IgD-negative memory B cell (primary cell): Measurements from ENCODE around the gene MAPT. TPM values are rescaled to one million over a fixed set of nuclear protein-coding genes. Genes with fewer than 3 reads are reported as not detected.
"Not testable (repeated sequence)": the region's sequence is repeated elsewhere in the genome, so short reads cannot be mapped to it uniquely, and the experiment has no call there.

Experiments used
- H3K27ac Mint-ChIP-seq, 3 donors: one replicate each; pipeline ENCODE4 v1.8.0; 2020 to 2022; ENCODE audit warnings: mild to moderate bottlenecking in 3 of 3, mixed read lengths in 3 of 3, moderate library complexity in 1 of 3
- H3K27me3 Mint-ChIP-seq: one replicate; pipeline ENCODE4 v1.8.0; 2021; ENCODE audit warnings: mixed read lengths
- H3K36me3 Mint-ChIP-seq: one replicate; pipeline ENCODE4 v1.8.0; 2020; ENCODE audit warnings: mild to moderate bottlenecking, mixed read lengths
- H3K4me1 Mint-ChIP-seq, 3 donors: one replicate each; pipeline ENCODE4 v1.8.0; 2020 to 2022; ENCODE audit warnings: mixed read lengths in 3 of 3, mild to moderate bottlenecking in 1 of 3
- H3K4me3 Mint-ChIP-seq, 4 donors: one replicate each; pipeline ENCODE4 v1.8.0; 2020 to 2022; ENCODE audit warnings: mild to moderate bottlenecking in 4 of 4, mixed read lengths in 4 of 4, moderate library complexity in 3 of 4
- H3K9me3 Mint-ChIP-seq, 3 donors: one replicate each; pipeline ENCODE4 v1.8.0; 2020 to 2021; ENCODE audit warnings: mixed read lengths in 3 of 3, mild to moderate bottlenecking in 1 of 3
- polyA plus RNA-seq: library from polyadenylated mRNA; unstranded; fragments of 300-500 nt; fragmentation: Illumina TruSeq; gene quantifications from one replicate; pipeline ENCODE4 v1.2.3, GENCODE V29; 2021

Gene MAPT
- polyA plus RNA-seq, 1 donor from 2014 or later, result not detected

DNA sequence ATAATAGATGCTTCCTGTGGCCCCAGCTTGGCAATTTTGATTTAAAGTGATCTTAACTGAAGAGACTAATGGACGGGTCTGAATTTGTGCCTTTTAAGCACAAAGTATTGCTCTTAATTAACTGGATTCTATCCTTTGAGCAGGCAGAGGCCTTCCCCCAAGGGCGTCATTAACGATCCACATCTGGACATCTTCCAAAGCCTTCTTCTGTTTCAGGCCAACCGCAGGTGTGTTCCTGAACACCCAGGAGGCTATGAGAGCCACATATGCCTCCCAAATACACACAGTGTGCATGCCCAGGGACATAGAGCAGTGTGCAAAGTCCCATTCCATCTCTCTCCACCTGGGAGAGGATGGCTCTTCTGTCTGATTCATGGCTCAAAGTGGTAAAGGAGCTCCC lies 42.3 kb downstream of the MAPT start:
- no peak overlapping the region for H3K4me3 Mint-ChIP-seq
- no peak overlapping the region for H3K27ac Mint-ChIP-seq
- no peaks in the 10 kb centered on the region for H3K36me3 Mint-ChIP-seq
- H3K9me3 Mint-ChIP-seq, result peaks cover 0 to 1% (median under 1%) of the 10 kb centered on the region in 3 donors
- peaks cover 14% of the 10 kb centered on the region for H3K27me3 Mint-ChIP-seq
- H3K4me1 Mint-ChIP-seq, result no peaks in the 10 kb centered on the region

DNA sequence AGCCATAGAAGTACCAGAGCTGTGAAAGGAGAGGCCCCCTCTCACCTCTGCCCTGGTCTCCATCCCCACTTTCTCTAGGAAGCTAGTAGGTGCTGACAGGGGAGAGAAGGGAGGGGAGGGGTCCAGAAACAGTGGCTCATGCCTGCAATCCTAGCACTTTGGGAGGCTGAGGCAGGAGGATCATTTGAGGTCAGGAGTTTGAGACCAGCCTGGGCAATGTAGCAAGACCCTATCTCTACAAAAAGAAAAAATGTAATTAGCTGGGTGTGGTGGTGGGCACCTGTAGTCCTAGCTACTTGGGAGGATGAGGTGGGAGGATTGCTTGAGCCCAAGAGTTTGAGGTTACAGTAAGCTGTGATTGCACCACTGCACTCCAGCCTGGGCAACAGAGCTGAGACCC lies 42.8 kb downstream of the MAPT start:
- H3K27me3 Mint-ChIP-seq, result peaks cover 14% of the 10 kb centered on the region
- not testable (repeated sequence) for H3K4me1 Mint-ChIP-seq, H3K36me3 Mint-ChIP-seq, H3K4me3 Mint-ChIP-seq, H3K9me3 Mint-ChIP-seq, H3K27ac Mint-ChIP-seq

GRCh38 chr17:45939395-45939794 lies 45.0 kb downstream of the MAPT start:
- Mint-ChIP-seq H3K4me3 (no peak overlapping the region), H3K27ac (no peak overlapping the region), H3K9me3 (peaks cover 0 to 2% (median 0%) of the 10 kb centered on the region in 3 donors), H3K27me3 (peaks cover 15% of the 10 kb centered on the region), H3K36me3 (no peaks in the 10 kb centered on the region), H3K4me1 (no peaks in the 10 kb centered on the region)

GRCh38 chr17:45940293-45940692 lies 45.9 kb downstream of the MAPT start:
- H3K9me3 Mint-ChIP-seq, result peaks cover 0 to 2% (median 0%) of the 10 kb centered on the region in 3 donors
- no peaks in the 10 kb centered on the region for H3K36me3 Mint-ChIP-seq
- peaks cover 15% of the 10 kb centered on the region for H3K27me3 Mint-ChIP-seq
- H3K4me3 Mint-ChIP-seq, result no peak overlapping the region
- H3K4me1 Mint-ChIP-seq, result no peaks in the 10 kb centered on the region
- no peak overlapping the region for H3K27ac Mint-ChIP-seq

- H3K4me3 Mint-ChIP-seq, result no peak overlapping the region
- peak overlapping the region in 1 of 3 donors; percentile 53 for H3K27ac Mint-ChIP-seq
- H3K27me3 Mint-ChIP-seq, result peaks cover 17% of the 10 kb centered on the region
- peaks cover 0 to 2% (median 0%) of the 10 kb centered on the region in 3 donors for H3K9me3 Mint-ChIP-seq
- no peaks in the 10 kb centered on the region for H3K4me1 Mint-ChIP-seq
- H3K36me3 Mint-ChIP-seq, result no peaks in the 10 kb centered on the region
Observed at GRCh38 chr17:45940826-45941225, 46.5 kb downstream of the MAPT start.

- Mint-ChIP-seq H3K27me3 (peaks cover 17% of the 10 kb centered on the region), H3K36me3 (no peaks in the 10 kb centered on the region), H3K4me3 (no peak overlapping the region), H3K9me3 (peaks cover 0 to 2% (median 0%) of the 10 kb centered on the region in 3 donors), H3K4me1 (no peaks in the 10 kb centered on the region), H3K27ac (peak overlapping the region in 1 of 3 donors; percentile 53)
Observed at GRCh38 chr17:45941395-45941794, 47.0 kb downstream of the MAPT start.

- H3K27ac Mint-ChIP-seq, result no peak overlapping the region
Observed at GRCh38 chr17:45942284-45942683, 47.9 kb downstream of the MAPT start.

DNA sequence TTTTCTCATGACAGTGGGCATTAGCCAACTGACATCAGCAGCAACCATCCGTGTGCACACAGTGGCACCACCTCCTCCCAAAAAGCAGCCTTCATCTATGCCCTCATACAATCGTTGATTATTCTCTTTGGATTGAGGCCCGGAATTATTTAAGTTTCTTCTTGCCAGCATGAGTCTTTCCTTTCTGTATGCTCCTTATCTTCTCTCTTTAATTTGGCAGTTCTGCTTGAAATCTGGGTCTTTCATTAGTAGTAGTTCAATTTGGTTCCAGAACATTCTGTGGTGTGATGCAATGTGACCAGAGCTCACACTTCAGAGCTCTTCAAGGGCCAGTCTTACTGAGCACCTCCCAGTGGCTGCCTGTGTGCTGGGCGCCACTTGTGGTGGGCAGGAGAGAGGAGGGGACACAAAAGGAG lies 52.5 kb downstream of the MAPT start:
- peaks cover 35% of the 10 kb centered on the region for H3K27me3 Mint-ChIP-seq
- H3K4me1 Mint-ChIP-seq, result peaks cover 0 to 4% (median 0%) of the 10 kb centered on the region in 3 donors
- H3K4me3 Mint-ChIP-seq, result no peak overlapping the region
- H3K27ac Mint-ChIP-seq, result no peak overlapping the region
- no peaks in the 10 kb centered on the region for H3K9me3 Mint-ChIP-seq
- H3K36me3 Mint-ChIP-seq, result no peaks in the 10 kb centered on the region

More at GRCh38 chr17:45942284-45942683, 47.9 kb downstream of the MAPT start:
- Mint-ChIP-seq H3K27me3 (peaks cover 22% of the 10 kb centered on the region), H3K9me3 (peaks cover 0 to 2% (median 0%) of the 10 kb centered on the region in 3 donors), H3K36me3 (no peaks in the 10 kb centered on the region), H3K4me1 (no peaks in the 10 kb centered on the region), H3K4me3 (no peak overlapping the region)

DNA sequence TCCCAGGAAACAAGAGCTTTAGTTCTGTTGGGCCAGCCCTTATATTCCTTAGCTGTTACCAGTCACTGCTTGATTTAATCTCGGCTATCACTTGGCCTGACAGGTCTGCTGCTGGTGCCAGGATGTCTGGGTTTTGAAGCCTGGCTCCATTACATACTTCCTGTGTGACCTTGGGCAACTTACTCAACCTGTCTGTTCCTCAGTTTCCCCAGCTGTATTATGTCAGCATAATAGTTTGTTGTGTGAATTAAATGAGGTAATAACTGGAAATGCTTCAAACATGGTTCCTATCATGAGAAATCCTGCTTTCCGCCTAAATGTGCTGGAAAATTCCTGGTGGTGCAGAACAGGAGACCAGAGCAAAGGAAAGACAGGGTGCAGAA lies 54.1 kb downstream of the MAPT start:
- no peaks in the 10 kb centered on the region for H3K36me3 Mint-ChIP-seq
- no peak overlapping the region for H3K27ac Mint-ChIP-seq
- H3K4me1 Mint-ChIP-seq, result peaks cover 0 to 4% (median 0%) of the 10 kb centered on the region in 3 donors
- no peak overlapping the region for H3K4me3 Mint-ChIP-seq
- H3K9me3 Mint-ChIP-seq, result no peaks in the 10 kb centered on the region
- H3K27me3 Mint-ChIP-seq, result peaks cover 33% of the 10 kb centered on the region

GRCh38 chr17:45948881-45949624 lies 54.7 kb downstream of the MAPT start:
- Mint-ChIP-seq H3K9me3 (no peaks in the 10 kb centered on the region), H3K4me3 (peak overlapping the region in 2 of 4 donors; percentile 58 to 63), H3K27ac (no peak overlapping the region), H3K4me1 (peaks cover 0 to 4% (median 0%) of the 10 kb centered on the region in 3 donors), H3K36me3 (no peaks in the 10 kb centered on the region), H3K27me3 (peaks cover 33% of the 10 kb centered on the region)

DNA sequence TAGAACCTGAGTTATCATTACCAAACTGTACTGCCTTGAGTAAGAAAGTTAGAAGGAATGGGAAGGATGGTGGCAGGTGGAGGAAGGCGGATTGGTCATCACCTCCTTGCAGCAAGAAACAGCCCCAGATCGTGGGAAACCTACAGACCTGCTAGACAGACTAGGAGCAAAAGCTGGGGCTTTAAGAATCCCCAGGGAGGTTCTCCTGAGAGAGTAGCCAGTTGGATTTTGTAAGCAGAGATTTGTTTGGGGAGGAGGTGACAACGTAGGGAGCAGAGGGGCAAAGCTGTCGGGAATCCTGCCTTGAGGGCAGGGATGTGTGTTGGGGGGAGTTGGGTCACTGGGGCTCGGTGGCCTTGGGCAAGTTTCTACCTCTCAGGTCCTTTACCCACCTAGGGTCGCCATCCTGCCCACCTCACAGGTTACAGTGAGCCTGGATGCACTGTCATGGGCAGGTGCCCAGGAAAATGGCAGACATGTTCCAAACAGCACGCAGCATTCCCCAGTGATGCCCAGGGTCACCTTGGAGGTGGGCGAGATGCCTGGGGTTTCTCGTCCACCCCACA lies 55.5 kb downstream of the MAPT start:
- Mint-ChIP-seq H3K36me3 (no peaks in the 10 kb centered on the region), H3K9me3 (no peaks in the 10 kb centered on the region), H3K27me3 (peaks cover 31% of the 10 kb centered on the region), H3K4me1 (peaks cover 0 to 4% (median 0%) of the 10 kb centered on the region in 3 donors), H3K4me3 (peak overlapping the region in 1 of 4 donors; percentile 58), H3K27ac (no peak overlapping the region)

DNA sequence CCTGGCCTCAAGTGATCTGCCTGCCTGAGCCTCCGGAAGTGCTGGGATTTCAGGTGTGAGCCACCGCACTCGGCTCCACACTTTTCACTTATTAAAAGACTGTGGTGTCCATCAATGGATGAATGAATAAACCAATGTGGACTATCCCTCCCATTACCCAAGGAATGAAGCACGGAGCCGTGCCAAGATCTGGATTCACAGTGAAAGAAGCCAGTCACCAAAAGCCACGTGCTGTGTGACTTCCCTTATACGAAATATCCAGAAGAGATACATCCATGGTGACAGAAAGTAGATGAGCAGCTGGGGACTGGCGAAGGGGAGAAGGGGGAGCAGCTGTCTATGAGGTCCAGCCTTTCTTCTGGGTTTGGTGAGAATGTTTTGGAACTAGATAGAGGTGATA lies 56.5 kb downstream of the MAPT start:
- H3K36me3 Mint-ChIP-seq, result no peaks in the 10 kb centered on the region
- H3K9me3 Mint-ChIP-seq, result no peaks in the 10 kb centered on the region
- peaks cover 31% of the 10 kb centered on the region for H3K27me3 Mint-ChIP-seq
- H3K4me1 Mint-ChIP-seq, result peaks cover 0 to 4% (median 0%) of the 10 kb centered on the region in 3 donors
- H3K4me3 Mint-ChIP-seq, result no peak overlapping the region
- H3K27ac Mint-ChIP-seq, result no peak overlapping the region

DNA sequence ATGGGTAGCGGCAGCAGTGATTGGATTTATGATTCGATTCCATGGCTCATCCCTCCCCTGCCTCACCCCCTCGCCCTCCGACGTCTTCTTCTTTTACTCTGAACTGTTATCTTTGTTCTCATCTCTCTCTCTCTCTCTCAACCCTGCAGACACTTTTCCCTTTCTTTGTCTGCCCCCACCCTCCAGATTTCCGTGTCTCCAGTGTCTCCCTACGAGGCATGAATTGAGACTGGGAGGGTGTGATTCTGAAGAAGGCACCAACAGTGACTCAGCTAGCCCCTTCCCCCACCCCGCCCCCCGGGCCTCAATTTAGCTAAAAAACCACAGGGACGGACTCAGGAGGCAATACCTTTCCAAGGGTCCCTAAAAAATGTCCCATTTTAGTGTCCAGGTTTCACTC lies 57.0 kb downstream of the MAPT start:
- Mint-ChIP-seq H3K9me3 (no peaks in the 10 kb centered on the region), H3K27ac (no peak overlapping the region), H3K36me3 (no peaks in the 10 kb centered on the region), H3K4me3 (no peak overlapping the region), H3K4me1 (peaks cover 0 to 4% (median 0%) of the 10 kb centered on the region in 3 donors), H3K27me3 (peaks cover 31% of the 10 kb centered on the region)

- H3K9me3 Mint-ChIP-seq, result no peaks in the 10 kb centered on the region
- no peak overlapping the region for H3K4me3 Mint-ChIP-seq
- peaks cover 27% of the 10 kb centered on the region for H3K27me3 Mint-ChIP-seq
- H3K27ac Mint-ChIP-seq, result no peak overlapping the region
- H3K36me3 Mint-ChIP-seq, result no peaks in the 10 kb centered on the region
- H3K4me1 Mint-ChIP-seq, result peaks cover 0 to 4% (median 0%) of the 10 kb centered on the region in 3 donors
Observed at GRCh38 chr17:45951941-45952340, 57.6 kb downstream of the MAPT start.

GRCh38 chr17:45952814-45953320 lies 58.5 kb downstream of the MAPT start:
- Mint-ChIP-seq H3K27me3 (peaks cover 24% of the 10 kb centered on the region), H3K27ac (no peak overlapping the region), H3K9me3 (no peaks in the 10 kb centered on the region), H3K4me3 (no peak overlapping the region), H3K4me1 (peaks cover 0 to 4% (median 0%) of the 10 kb centered on the region in 3 donors), H3K36me3 (no peaks in the 10 kb centered on the region)
